IMR-90 (cell line): ENCODE measurements around the gene NTM. TPM values are rescaled to one million over a fixed set of nuclear protein-coding genes. Genes with fewer than 3 reads are reported as not detected.

ENCODE experiments used
- ATAC-seq: fragments of 200-7000 bp; cut with Tn5 transposase; 2 replicates; pipeline ENCODE4 v1.9.1; 2020; ENCODE audit warnings: low read depth, mild to moderate bottlenecking, moderate library complexity
- BruUV-seq: library from RNA; stranded (reverse); fragments of 400-500 nt; replicated peaks from 2 replicates; lab custom pipeline; 2021; lab: Mats Ljungman, UMichigan
- CTCF ChIA-PET: fragments of 300-600 bp; formaldehyde crosslinking; extraction: SDS; loops from one replicate; lab custom pipeline; 2021; ENCODE audit warnings: antibody characterized with exemption; lab: Yijun Ruan, JAX
- POLR2A ChIA-PET: fragments of 300-600 bp; sonication (Branson Sonifier 250); formaldehyde crosslinking; loops from one replicate; lab custom pipeline; 2022; ENCODE audit warnings: antibody characterized with exemption; ENCODE audit not compliant: unreplicated experiment; lab: Charles Lee
- DNase-seq: peaks from one replicate; pipeline ENCODE4 v3.0.0; 2013
- H2AFZ ChIP-seq: replicated peaks from 2 replicates; pipeline ENCODE3; 2013; ENCODE audit warnings: low read length, mild to moderate bottlenecking; ENCODE audit not compliant: poor library complexity
- H2AK5ac ChIP-seq: 2 replicates; pipeline ENCODE4 v1.6.1; 2013; ENCODE audit warnings: low read depth, low read length, inconsistent platforms
- H2AK9ac ChIP-seq: replicated peaks from 2 replicates; pipeline ENCODE3; 2013; ENCODE audit warnings: mild to moderate bottlenecking, low read depth, low read length, moderate library complexity; ENCODE audit not compliant: poor library complexity
- H2BK120ac ChIP-seq: 2 replicates; pipeline ENCODE4 v1.6.1; 2013; ENCODE audit warnings: low read depth, low read length, inconsistent platforms
- H2BK15ac ChIP-seq: 3 replicates; pipeline ENCODE4 v1.6.1; 2013; ENCODE audit warnings: low read depth, low read length, inconsistent platforms
- H2BK20ac ChIP-seq: 2 replicates; pipeline ENCODE4 v1.6.1; 2013; ENCODE audit warnings: low read depth, mild to moderate bottlenecking, inconsistent platforms, low read length, moderate library complexity
- H2BK5ac ChIP-seq: 2 replicates; pipeline ENCODE4 v1.6.1; 2013; ENCODE audit warnings: mild to moderate bottlenecking, low read depth, low read length, inconsistent platforms; ENCODE audit not compliant: poor library complexity, severe bottlenecking
- H3K14ac ChIP-seq: replicated peaks from 2 replicates; pipeline ENCODE4 v1.6.1; 2013; ENCODE audit warnings: low read depth, low read length, inconsistent platforms
- H3K18ac ChIP-seq: 2 replicates; pipeline ENCODE4 v1.6.1; 2013; ENCODE audit warnings: low read depth, low read length, control low read depth
- H3K23ac ChIP-seq: 2 replicates; pipeline ENCODE4 v1.6.1; 2013; ENCODE audit warnings: low read depth, low read length, inconsistent platforms
- H3K27ac ChIP-seq: 2 replicates; pipeline ENCODE4 v1.5.1; 2013; ENCODE audit warnings: mild to moderate bottlenecking, control low read depth, low read length; ENCODE audit not compliant: insufficient read depth
- H3K27me3 ChIP-seq: 2 replicates; pipeline ENCODE4 v1.6.1; 2013; ENCODE audit warnings: low read length; ENCODE audit not compliant: control insufficient read depth, insufficient read depth
- H3K36me3 ChIP-seq: 2 replicates; pipeline ENCODE4 v1.6.1; 2013; ENCODE audit warnings: low read length, mixed read lengths; ENCODE audit not compliant: control insufficient read depth, insufficient read depth
- H3K4ac ChIP-seq: 2 replicates; pipeline ENCODE4 v1.6.1; 2013; ENCODE audit warnings: low read depth, low read length, inconsistent platforms
- H3K4me1 ChIP-seq: 2 replicates; pipeline ENCODE4 v1.6.1; 2013; ENCODE audit warnings: low read length, mixed read lengths; ENCODE audit not compliant: control insufficient read depth, insufficient read depth
- H3K4me2 ChIP-seq: 2 replicates; pipeline ENCODE4 v1.6.1; 2013; ENCODE audit warnings: low read depth, mild to moderate bottlenecking, control low read depth, low read length, moderate library complexity
- H3K4me3 ChIP-seq: 2 replicates; pipeline ENCODE4 v1.5.1; 2013; ENCODE audit warnings: low read depth, mild to moderate bottlenecking, control low read depth, low read length, moderate library complexity; ENCODE audit not compliant: insufficient read depth
- H3K56ac ChIP-seq: 2 replicates; pipeline ENCODE4 v1.6.1; 2013; ENCODE audit warnings: low read length, inconsistent platforms; ENCODE audit not compliant: insufficient read depth; ENCODE audit errors: extremely low read depth
- H3K79me1 ChIP-seq, 2 experiments: 2 replicates each; pipeline ENCODE4 v1.6.1; 2013; ENCODE audit warnings: low read length in 2 of 2, inconsistent platforms in 1 of 2, low read depth in 1 of 2
- H3K9ac ChIP-seq: 2 replicates; pipeline ENCODE4 v1.6.1; 2013; ENCODE audit warnings: low read depth, low read length, control low read depth
- H3K9me1 ChIP-seq: 2 replicates; pipeline ENCODE4 v1.6.1; 2013; ENCODE audit warnings: low read length, inconsistent platforms; ENCODE audit not compliant: insufficient read depth
- H3K9me3 ChIP-seq: 2 replicates; pipeline ENCODE4 v1.6.1; 2013; ENCODE audit warnings: low read length; ENCODE audit not compliant: control insufficient read depth, insufficient read depth
- H4K20me1 ChIP-seq: 2 replicates; pipeline ENCODE4 v1.6.1; 2013; ENCODE audit warnings: low read length, inconsistent platforms; ENCODE audit not compliant: insufficient read depth
- H4K5ac ChIP-seq: 2 replicates; pipeline ENCODE4 v1.6.1; 2013; ENCODE audit warnings: mild to moderate bottlenecking, low read depth, low read length, control low read depth
- H4K8ac ChIP-seq, 2 experiments: 2 replicates each; pipeline ENCODE4 v1.6.1; 2013; ENCODE audit warnings: low read depth in 2 of 2, low read length in 2 of 2, control low read depth in 1 of 2, inconsistent platforms in 1 of 2
- H4K91ac ChIP-seq: 2 replicates; pipeline ENCODE4 v1.6.1; 2013; ENCODE audit warnings: low read depth, low read length, inconsistent platforms; ENCODE audit not compliant: insufficient read depth
- CEBPB ChIP-seq: IDR thresholded peaks from 2 replicates; pipeline ENCODE4 v1.6.1; 2012; ENCODE audit warnings: low read depth, low read length, improper control_type of control experiment
- CHD1 ChIP-seq: IDR thresholded peaks from 2 replicates; pipeline ENCODE4 v1.6.1; 2012; ENCODE audit warnings: low read depth, low read length, improper control_type of control experiment
- WGBS, 2 experiments: methylation state at CpG; one replicate each; pipeline versions ENCODE4 v1.1.5 to v1.1.7; 2013; ENCODE audit warnings: missing lambda C conversion rate in 2 of 2; ENCODE audit not compliant: insufficient read length in 1 of 2; ENCODE audit errors: extremely low coverage in 2 of 2; 5-methylcytosine and 5-hydroxymethylcytosine counted together
- dilution Hi-C: fragments of 300-500 bp; cut with HindIII; formaldehyde crosslinking; loops from one replicate; pipeline ENCODE4 v1.14.3; 2018; ENCODE audit warnings: low sequenced_read_pairs; ENCODE audit not compliant: unreplicated experiment
- in situ Hi-C: fragments of 300-500 bp; cut with MboI; formaldehyde crosslinking; loops from 3 replicates; pipeline ENCODE4 v1.14.3; 2019; ENCODE audit warnings: low sequenced_read_pairs, inconsistent platforms, mixed read lengths
- intact Hi-C: fragments of 100-400 bp; cut with micrococcal nuclease; formaldehyde crosslinking; loops from 2 replicates; pipeline ENCODE4 v1.10.0; 2022
- polyA plus RNA-seq, 3 experiments: library from polyadenylated mRNA; depleted of rRNA; stranded (reverse); fragments of >200 nt; gene quantifications; 2 replicates each; pipeline ENCODE4 v1.2.3, GENCODE V29; 2012; ENCODE audit warnings: low replicate concordance in 1 of 3
- total RNA-seq: library from RNA; depleted of rRNA; stranded (reverse); fragments of >200 nt; gene quantifications from 2 replicates; pipeline ENCODE4 v1.2.3, GENCODE V29; 2012

NTM gene
- total and polyA plus RNA-seq, 2 of the 4 experiments (the other 2 are of a cell fraction): 19.5 to 25.5 TPM

GRCh38 chr11:132260636-132261035, 890.2 kb downstream of the NTM start:
- ChIA-PET POLR2A (no interaction called here), CTCF (interaction anchor here (0.7 to 1.0 kb wide), 2 partner anchors 18 to 50 kb away, joined by 3 read pairs; no protein-coding TSS in a partner anchor)
- Histone ChIP-seq H3K4me3 (no peak overlapping the region), H2AK9ac (no peak overlapping the region), H4K91ac (no peak overlapping the region), H4K20me1 (no peaks in the 10 kb centered on the region), H2BK20ac (no peak overlapping the region; the same call in 1 of the 2 replicates), H2AFZ (no peak overlapping the region), H3K27ac (no peak overlapping the region), H3K9ac (no peak overlapping the region), H2BK15ac (no peak overlapping the region), H3K4me2 (no peak overlapping the region), H2BK5ac (no peak overlapping the region), H3K79me1 (no peaks in the 10 kb centered on the region; a peak in 1 of 4 replicates), H3K36me3 (no peaks in the 10 kb centered on the region), H3K23ac (no peak overlapping the region), H3K14ac (no peak overlapping the region), H3K9me1 (no peaks in the 10 kb centered on the region), H2AK5ac (no peak overlapping the region), H3K4me1 (no peaks in the 10 kb centered on the region), H3K4ac (no peak overlapping the region), H3K18ac (no peak overlapping the region), H2BK120ac (no peak overlapping the region), H3K9me3 (no peaks in the 10 kb centered on the region), H4K8ac (no peak overlapping the region), H4K5ac (no peak overlapping the region), H3K27me3 (no peaks in the 10 kb centered on the region), H3K56ac (no peak overlapping the region)
- TF ChIP-seq CEBPB: no peak
- TF ChIP-seq CHD1: no peak
- BruUV-seq: no TSS peak
- dilution Hi-C loops (no loop called here), intact Hi-C loops (no loop called here), in situ Hi-C loops (no loop called here)
- DNase-seq (no peak), ATAC-seq (no peak)
- 95% methylated on average over 4 of the region's 7 CpGs; no CpG with 5 or more reads in 1 of the 2 experiments for WGBS, 2 experiments
